Transverse colon (tissue), 4 donors: ENCODE data around the gene EGFR. TPM values are rescaled to one million over a fixed set of nuclear protein-coding genes. Genes with fewer than 3 reads are reported as not detected.

Source experiments
- DNase-seq: peaks from one replicate; pipeline ENCODE4 v3.0.0-alpha.2; 2019
- H3K27ac ChIP-seq, 4 donors: fragments of 200-600 bp; sonication (generic); 2 replicates each; pipeline ENCODE4 v1.5.1; 2016 to 2018; ENCODE audit warnings: inconsistent platforms in 4 of 4
- H3K27me3 ChIP-seq: fragments of 200-600 bp; sonication (generic); 2 replicates; pipeline ENCODE4 v1.5.1; 2017; ENCODE audit warnings: inconsistent platforms
- H3K36me3 ChIP-seq, 4 donors: fragments of 200-600 bp; sonication (generic); 2 replicates each; pipeline ENCODE4 v1.5.1; 2017 to 2019; ENCODE audit warnings: inconsistent platforms in 4 of 4
- H3K4me1 ChIP-seq, 4 donors: fragments of 200-600 bp; sonication (generic); 2 replicates each; pipeline ENCODE4 v1.5.1; 2017 to 2020; ENCODE audit warnings: inconsistent platforms in 4 of 4
- H3K4me3 ChIP-seq, 4 donors: fragments of 200-600 bp; sonication (generic); 1 replicate in 1 of 4; 2 replicates in 3 of 4; pipeline versions ENCODE4 v1.5.1 to v1.6.1; 2017 to 2019; ENCODE audit warnings: inconsistent platforms in 4 of 4
- H3K9me3 ChIP-seq, 2 donors: fragments of 200-600 bp; sonication (generic); 2 replicates each; pipeline ENCODE4 v1.5.1; 2017 to 2019; ENCODE audit warnings: inconsistent platforms in 2 of 2
- EP300 ChIP-seq: sonication (generic); formaldehyde crosslinking; IDR thresholded peaks from one replicate; pipeline ENCODE4 v1.6.1; 2017; ENCODE audit warnings: antibody characterized with exemption, low read depth
- POLR2A ChIP-seq: fragments of 450-650 bp; IDR thresholded peaks from one replicate; pipeline ENCODE4 v1.6.1; 2016; ENCODE audit warnings: antibody characterized with exemption, mild to moderate bottlenecking, moderate library complexity
- POLR2AphosphoS5 ChIP-seq, 3 donors: sonication (generic); formaldehyde crosslinking; IDR thresholded peaks; one replicate each; pipeline ENCODE4 v1.6.1; 2016; ENCODE audit warnings: antibody characterized with exemption in 3 of 3
- WGBS, 2 donors: methylation state at CpG; one replicate each; pipeline ENCODE4 v1.1.5; 2018; ENCODE audit warnings: low coverage in 1 of 2; 5-methylcytosine and 5-hydroxymethylcytosine counted together
- in situ Hi-C, 4 donors: fragments of 200-750 bp; cut with MboI; loops; one replicate each; pipeline versions ENCODE4 v1.15.0 to v1.15.1; 2017; ENCODE audit warnings: low sequenced_read_pairs in 3 of 4, low pct_ligation_motif_present in 1 of 4, low pct_unique_long_range_greater_than_20kb in 1 of 4
- intact Hi-C: fragments of 100-400 bp; cut with DNase I; formaldehyde crosslinking; loops from one replicate; pipeline ENCODE4 v1.15.1; 2023; ENCODE audit warnings: low total_unique reads
- total RNA-seq, 4 donors: library from RNA; depleted of rRNA; stranded (reverse); fragments of >200 nt; gene quantifications; one replicate each; pipeline ENCODE4 v1.1.0, GENCODE V29; 2016
- TF ChIP-seq, protein P1 (sequence below), 5 experiments: fragments of 200-600 bp in 3 of 5; fragments of 450-650 bp in 2 of 5; sonication (generic) in 3 of 5; IDR thresholded peaks; 1 replicate in 2 of 5; 2 replicates in 3 of 5; pipeline ENCODE4 v1.5.1; 2016 to 2017; ENCODE audit warnings: antibody characterized with exemption in 5 of 5, inconsistent platforms in 3 of 5, mild to moderate bottlenecking in 2 of 5, moderate library complexity in 1 of 5

Gene EGFR
- total RNA-seq, 4 donors from 2014 or later: 40.0 to 85.7 (median 72.9) TPM

DNA sequence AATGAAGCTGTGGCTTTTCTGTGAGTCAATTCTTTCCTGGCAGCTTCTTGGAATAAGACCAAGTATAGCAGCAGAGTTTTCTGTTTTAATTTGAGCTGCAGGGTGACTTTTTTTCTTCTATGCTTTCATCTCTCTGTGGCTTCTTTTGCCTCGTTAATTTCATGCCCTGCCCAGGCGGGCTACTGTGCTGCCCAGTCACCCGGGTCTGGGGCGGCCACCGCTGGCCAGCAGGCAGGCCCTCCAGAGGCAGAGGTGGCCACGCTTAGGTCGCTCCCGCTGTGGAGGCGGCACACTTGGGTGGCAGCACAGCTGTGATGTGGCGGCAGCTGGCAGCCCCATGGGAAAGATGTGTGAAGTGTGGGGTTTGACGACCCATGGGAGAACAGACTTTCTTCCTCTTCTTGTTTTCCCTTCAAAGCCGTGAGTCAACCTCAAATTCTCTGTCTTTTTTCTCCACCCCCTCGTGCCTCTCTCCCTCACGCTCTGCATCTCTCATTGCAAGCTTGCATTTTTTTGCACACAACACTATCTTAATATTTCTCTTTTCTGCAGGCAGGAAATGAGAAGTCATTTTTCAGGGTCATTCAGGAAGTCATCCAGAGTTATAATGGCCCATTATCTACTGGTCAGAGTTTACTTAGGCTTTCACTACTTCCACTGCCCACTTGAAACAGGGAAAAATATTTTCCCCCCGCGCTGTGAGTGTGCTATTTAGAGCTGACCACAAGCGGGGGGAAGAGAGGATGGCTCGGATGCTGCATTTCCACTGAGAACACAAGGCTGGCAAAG, 67.8 kb downstream of the EGFR start:
- DNase-seq: no peak
- no peaks in the 10 kb centered on the region for H3K36me3 ChIP-seq
- no peaks in the 10 kb centered on the region for H3K27me3 ChIP-seq
- no peak for TF ChIP-seq POLR2A
- TF ChIP-seq EP300: no peak
- TF ChIP-seq POLR2AphosphoS5 (IDR thresholded peaks at IDR 0.05): no peak
- TF ChIP-seq, protein P1, sequence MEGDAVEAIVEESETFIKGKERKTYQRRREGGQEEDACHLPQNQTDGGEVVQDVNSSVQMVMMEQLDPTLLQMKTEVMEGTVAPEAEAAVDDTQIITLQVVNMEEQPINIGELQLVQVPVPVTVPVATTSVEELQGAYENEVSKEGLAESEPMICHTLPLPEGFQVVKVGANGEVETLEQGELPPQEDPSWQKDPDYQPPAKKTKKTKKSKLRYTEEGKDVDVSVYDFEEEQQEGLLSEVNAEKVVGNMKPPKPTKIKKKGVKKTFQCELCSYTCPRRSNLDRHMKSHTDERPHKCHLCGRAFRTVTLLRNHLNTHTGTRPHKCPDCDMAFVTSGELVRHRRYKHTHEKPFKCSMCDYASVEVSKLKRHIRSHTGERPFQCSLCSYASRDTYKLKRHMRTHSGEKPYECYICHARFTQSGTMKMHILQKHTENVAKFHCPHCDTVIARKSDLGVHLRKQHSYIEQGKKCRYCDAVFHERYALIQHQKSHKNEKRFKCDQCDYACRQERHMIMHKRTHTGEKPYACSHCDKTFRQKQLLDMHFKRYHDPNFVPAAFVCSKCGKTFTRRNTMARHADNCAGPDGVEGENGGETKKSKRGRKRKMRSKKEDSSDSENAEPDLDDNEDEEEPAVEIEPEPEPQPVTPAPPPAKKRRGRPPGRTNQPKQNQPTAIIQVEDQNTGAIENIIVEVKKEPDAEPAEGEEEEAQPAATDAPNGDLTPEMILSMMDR (IDR thresholded peaks at IDR 0.05): no peak
- H3K4me3 ChIP-seq: peak overlapping the region in 1 of 4 donors; percentile 18
- peaks cover 7 to 47% (median 23%) of the 10 kb centered on the region in 4 donors for H3K4me1 ChIP-seq
- WGBS, 2 donors: 40 to 48% methylated on average over 7 to 18 of the region's 18 CpGs
- in situ Hi-C loops (no loop called here), intact Hi-C loops (no loop called here)
- H3K9me3 ChIP-seq: no peaks in the 10 kb centered on the region
- H3K27ac ChIP-seq: peak overlapping the region; percentile 78 to 82 (median 80)

- Histone ChIP-seq H3K4me3 (no peak overlapping the region), H3K27ac (peak overlapping the region; percentile 78 to 82 (median 80)), H3K9me3 (no peaks in the 10 kb centered on the region), H3K36me3 (no peaks in the 10 kb centered on the region), H3K27me3 (no peaks in the 10 kb centered on the region), H3K4me1 (peaks cover 0 to 46% (median 18%) of the 10 kb centered on the region in 4 donors)
- no peak for DNase-seq
- TF ChIP-seq, protein P1 (IDR thresholded peaks at IDR 0.05): no peak
- TF ChIP-seq POLR2A (no peak), EP300 (no peak), POLR2AphosphoS5 (IDR thresholded peaks at IDR 0.05) (no peak)
- 73 to 86% methylated on average over 5 of the region's 5 CpGs for WGBS, 2 donors
- in situ Hi-C loops (no loop called here), intact Hi-C loops (no loop called here)
Measured at GRCh38 chr7:55087521-55087961, 68.7 kb downstream of the EGFR start.

GRCh38 chr7:55088107-55088506, 69.3 kb downstream of the EGFR start:
- TF ChIP-seq POLR2A (no peak), EP300 (no peak), POLR2AphosphoS5 (IDR thresholded peaks at IDR 0.05) (no peak)
- TF ChIP-seq, protein P1 (IDR thresholded peaks at IDR 0.05): no peak
- peaks cover 0 to 47% (median 16%) of the 10 kb centered on the region in 4 donors for H3K4me1 ChIP-seq

DNA sequence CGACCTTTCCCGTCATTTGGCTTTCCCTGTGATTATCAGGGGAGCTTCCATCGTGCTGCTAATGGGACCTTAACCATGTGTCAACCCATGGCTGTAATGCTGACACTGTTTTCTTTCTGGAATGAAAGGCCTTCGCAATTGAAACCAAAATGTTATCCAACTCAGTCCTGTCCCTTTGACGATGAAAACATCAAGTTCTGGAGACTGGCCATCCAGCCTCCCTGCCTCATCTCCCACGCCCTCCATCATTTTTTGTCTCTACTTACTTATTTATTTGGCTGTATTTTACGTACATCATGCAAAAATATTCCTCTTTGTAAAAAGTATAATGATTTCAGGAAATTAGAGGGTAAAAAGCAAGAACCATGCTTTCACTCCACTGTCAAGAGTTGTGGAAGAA, 69.8 kb downstream of the EGFR start:
- Histone ChIP-seq H3K27me3 (no peaks in the 10 kb centered on the region), H3K27ac (no peak overlapping the region), H3K9me3 (no peaks in the 10 kb centered on the region), H3K36me3 (no peaks in the 10 kb centered on the region), H3K4me1 (peaks cover 0 to 47% (median 16%) of the 10 kb centered on the region in 4 donors), H3K4me3 (no peak overlapping the region)
- TF ChIP-seq, protein P1 (IDR thresholded peaks at IDR 0.05): no peak
- TF ChIP-seq POLR2AphosphoS5 (IDR thresholded peaks at IDR 0.05) (no peak), POLR2A (no peak), EP300 (no peak)
- in situ Hi-C loops (no loop called here), intact Hi-C loops (no loop called here)
- DNase-seq: no peak
- WGBS, 2 donors: 73 to 84% methylated on average over 3 to 7 of the region's 7 CpGs

More at GRCh38 chr7:55088107-55088506, 69.3 kb downstream of the EGFR start:
- Histone ChIP-seq H3K27me3 (no peaks in the 10 kb centered on the region), H3K27ac (peak overlapping the region in 1 of 4 donors; percentile 82), H3K4me3 (no peak overlapping the region), H3K9me3 (no peaks in the 10 kb centered on the region), H3K36me3 (no peaks in the 10 kb centered on the region)
- no peak for DNase-seq
- in situ Hi-C loops: no loop called here
- WGBS, 2 donors: 91 to 96% methylated on average over 6 of the region's 6 CpGs
- intact Hi-C loops: no loop called here
